Parathyroid adenoma (tissue), 2 donors: ENCODE measurements around the gene TBCD.

Experiments
- H2AFZ ChIP-seq: fragments of 300-600 bp; sonication (generic); one replicate; pipeline ENCODE4 v1.7.0; 2017; ENCODE audit warnings: antibody characterized with exemption, mild to moderate bottlenecking
- H3K27ac ChIP-seq: fragments of 300-600 bp; sonication (generic); one replicate; pipeline ENCODE4 v1.7.0; 2017
- H3K27me3 ChIP-seq: fragments of 300-600 bp; sonication (generic); one replicate; pipeline ENCODE4 v1.7.0; 2017; ENCODE audit warnings: low read length; ENCODE audit not compliant: control insufficient read depth, insufficient read depth
- H3K36me3 ChIP-seq: fragments of 300-600 bp; sonication (generic); one replicate; pipeline ENCODE4 v1.7.0; 2017; ENCODE audit warnings: low read length; ENCODE audit not compliant: control insufficient read depth, insufficient read depth
- H3K4me1 ChIP-seq: fragments of 300-600 bp; sonication (generic); one replicate; pipeline ENCODE4 v1.7.0; 2017; ENCODE audit warnings: control low read depth
- H3K4me2 ChIP-seq: fragments of 300-600 bp; sonication (generic); one replicate; pipeline ENCODE4 v1.7.0; 2017; ENCODE audit warnings: low read length
- H3K4me3 ChIP-seq: fragments of 300-600 bp; sonication (generic); one replicate; pipeline ENCODE4 v1.7.0; 2017; ENCODE audit warnings: low read depth, low read length
- H3K79me2 ChIP-seq: fragments of 300-600 bp; sonication (generic); one replicate; pipeline ENCODE4 v1.7.0; 2017; ENCODE audit warnings: control low read depth
- H3K9ac ChIP-seq: fragments of 300-600 bp; sonication (generic); one replicate; pipeline ENCODE4 v1.7.0; 2017; ENCODE audit warnings: mild to moderate bottlenecking
- H3K9me3 ChIP-seq: fragments of 300-600 bp; sonication (generic); one replicate; pipeline ENCODE4 v1.7.0; 2017; ENCODE audit warnings: low read length; ENCODE audit not compliant: control insufficient read depth
- TF ChIP-seq, protein P1 (sequence below): fragments of 300-600 bp; sonication (generic); IDR thresholded peaks from one replicate; pipeline ENCODE4 v1.7.0; 2017; ENCODE audit warnings: antibody characterized with exemption, mild to moderate bottlenecking
- donor health status: primary hyperparathyroidism.

Gene TBCD

DNA sequence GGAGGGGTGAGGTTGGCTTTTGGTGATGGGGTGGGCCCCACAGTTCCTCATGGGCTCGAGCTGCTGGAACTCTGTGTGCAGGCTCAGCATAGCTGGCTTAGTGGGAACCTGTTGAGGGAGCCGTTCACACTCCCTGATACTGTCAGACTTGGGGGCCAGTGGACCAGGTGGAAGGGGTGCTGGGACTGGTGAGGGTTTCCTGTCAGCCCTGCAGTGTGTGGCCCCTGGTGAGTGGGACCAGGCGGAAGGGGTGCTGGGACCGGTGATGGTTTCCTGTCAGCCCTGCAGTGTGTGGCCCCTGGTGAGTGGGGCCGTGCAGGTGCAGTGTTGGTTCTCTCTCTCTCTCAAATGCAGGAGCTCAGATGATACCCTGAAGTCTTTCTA, 133.1 kb downstream of the TBCD start:
- H2AFZ ChIP-seq = no peak overlapping the region
- no peak overlapping the region for H3K9ac ChIP-seq
- H3K79me2 ChIP-seq = peaks cover 28% of the 10 kb centered on the region
- no peak overlapping the region for H3K4me2 ChIP-seq
- no peak overlapping the region for H3K4me3 ChIP-seq
- TF ChIP-seq, protein P1, sequence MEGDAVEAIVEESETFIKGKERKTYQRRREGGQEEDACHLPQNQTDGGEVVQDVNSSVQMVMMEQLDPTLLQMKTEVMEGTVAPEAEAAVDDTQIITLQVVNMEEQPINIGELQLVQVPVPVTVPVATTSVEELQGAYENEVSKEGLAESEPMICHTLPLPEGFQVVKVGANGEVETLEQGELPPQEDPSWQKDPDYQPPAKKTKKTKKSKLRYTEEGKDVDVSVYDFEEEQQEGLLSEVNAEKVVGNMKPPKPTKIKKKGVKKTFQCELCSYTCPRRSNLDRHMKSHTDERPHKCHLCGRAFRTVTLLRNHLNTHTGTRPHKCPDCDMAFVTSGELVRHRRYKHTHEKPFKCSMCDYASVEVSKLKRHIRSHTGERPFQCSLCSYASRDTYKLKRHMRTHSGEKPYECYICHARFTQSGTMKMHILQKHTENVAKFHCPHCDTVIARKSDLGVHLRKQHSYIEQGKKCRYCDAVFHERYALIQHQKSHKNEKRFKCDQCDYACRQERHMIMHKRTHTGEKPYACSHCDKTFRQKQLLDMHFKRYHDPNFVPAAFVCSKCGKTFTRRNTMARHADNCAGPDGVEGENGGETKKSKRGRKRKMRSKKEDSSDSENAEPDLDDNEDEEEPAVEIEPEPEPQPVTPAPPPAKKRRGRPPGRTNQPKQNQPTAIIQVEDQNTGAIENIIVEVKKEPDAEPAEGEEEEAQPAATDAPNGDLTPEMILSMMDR = no peak
- no peak overlapping the region for H3K27ac ChIP-seq
- H3K36me3 ChIP-seq = no peaks in the 10 kb centered on the region
- H3K9me3 ChIP-seq = no peaks in the 10 kb centered on the region
- H3K4me1 ChIP-seq = peaks cover 15% of the 10 kb centered on the region
- H3K27me3 ChIP-seq = no peaks in the 10 kb centered on the region

GRCh38 chr17:82887255-82888164, 135.6 kb downstream of the TBCD start:
- no peak overlapping the region for H2AFZ ChIP-seq
- TF ChIP-seq, protein P1 = no peak
- peaks cover 18% of the 10 kb centered on the region for H3K4me1 ChIP-seq
- no peak overlapping the region for H3K4me2 ChIP-seq
- H3K79me2 ChIP-seq = peaks cover 5% of the 10 kb centered on the region
- H3K27ac ChIP-seq = no peak overlapping the region
- H3K9me3 ChIP-seq = no peaks in the 10 kb centered on the region
- H3K9ac ChIP-seq = no peak overlapping the region
- H3K4me3 ChIP-seq = no peak overlapping the region
- H3K36me3 ChIP-seq = no peaks in the 10 kb centered on the region
- H3K27me3 ChIP-seq = no peaks in the 10 kb centered on the region

DNA sequence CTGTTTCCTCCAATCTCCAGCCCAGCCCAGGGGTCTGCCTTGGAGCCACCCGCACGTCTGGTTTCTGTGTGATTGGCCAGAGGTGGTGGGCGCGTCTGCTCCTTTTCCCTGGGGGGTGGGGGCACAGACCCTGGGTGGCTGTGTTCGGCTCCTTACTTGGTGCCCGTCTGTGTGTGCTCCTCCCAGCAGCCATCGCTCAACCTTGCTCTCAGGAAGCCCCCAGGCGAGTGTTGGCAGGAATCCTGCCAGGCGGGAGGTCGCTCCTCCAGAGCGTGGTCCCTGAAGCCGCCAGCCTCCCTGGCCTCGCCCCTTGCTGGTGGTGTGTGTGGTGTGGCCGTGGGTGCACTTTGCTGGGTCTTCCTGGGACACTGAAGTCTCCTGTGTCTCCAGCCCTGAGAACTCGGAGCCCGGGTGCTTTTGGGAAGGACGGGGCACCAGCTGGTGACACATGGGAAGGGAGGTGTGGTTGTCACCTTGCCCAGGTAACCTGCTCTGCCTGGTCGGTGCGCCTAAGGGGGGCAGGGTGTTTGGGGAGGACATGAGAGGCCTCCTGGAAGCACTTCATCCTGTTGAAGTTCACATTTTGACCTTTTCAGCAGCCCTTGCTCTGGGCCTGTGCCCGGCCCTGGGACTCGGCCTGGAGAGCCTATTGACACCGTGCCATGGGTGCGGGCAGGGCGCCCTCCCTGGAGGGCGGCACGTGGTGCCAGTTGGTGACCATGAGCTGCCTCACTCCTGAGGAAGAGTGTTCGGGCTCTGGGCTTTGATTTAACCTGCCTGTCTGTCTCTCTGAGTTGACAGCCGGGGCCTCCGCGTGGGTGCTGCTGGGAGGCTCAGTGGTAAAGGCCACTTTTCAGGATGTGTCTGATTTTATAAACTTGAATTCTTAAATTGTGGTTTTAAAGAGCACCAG, 137.0 kb downstream of the TBCD start:
- peaks cover 28% of the 10 kb centered on the region for H3K4me1 ChIP-seq
- H3K9me3 ChIP-seq = no peaks in the 10 kb centered on the region
- H3K79me2 ChIP-seq = peaks cover 5% of the 10 kb centered on the region
- peak overlapping the region; percentile 77 for H3K27ac ChIP-seq
- TF ChIP-seq, protein P1 = no peak
- no peak overlapping the region for H3K4me3 ChIP-seq
- H3K36me3 ChIP-seq = no peaks in the 10 kb centered on the region
- no peak overlapping the region for H3K9ac ChIP-seq
- H2AFZ ChIP-seq = peak overlapping the region; percentile 35
- no peaks in the 10 kb centered on the region for H3K27me3 ChIP-seq
- H3K4me2 ChIP-seq = no peak overlapping the region

- H3K27me3 ChIP-seq = no peaks in the 10 kb centered on the region
- no peak overlapping the region for H3K4me3 ChIP-seq
- TF ChIP-seq, protein P1 = no peak
- peak overlapping the region; percentile 77 for H3K27ac ChIP-seq
- H2AFZ ChIP-seq = no peak overlapping the region
- H3K36me3 ChIP-seq = no peaks in the 10 kb centered on the region
- peaks cover 32% of the 10 kb centered on the region for H3K4me1 ChIP-seq
- no peak overlapping the region for H3K9ac ChIP-seq
- H3K9me3 ChIP-seq = no peaks in the 10 kb centered on the region
- H3K79me2 ChIP-seq = peaks cover 8% of the 10 kb centered on the region
- no peak overlapping the region for H3K4me2 ChIP-seq
These were observed 137.9 kb downstream of the TBCD start for GRCh38 chr17:82889496-82890338.
